HFFc6 (cell line): ENCODE measurements around the gene DHX40. TPM values are rescaled to one million over a fixed set of nuclear protein-coding genes. Genes with fewer than 3 reads are reported as not detected.

Experiments used
- DNase-seq: peaks from one replicate; pipeline ENCODE4 v3.0.0-alpha.2; 2018
- H3K27ac Mint-ChIP-seq: 2 replicates; pipeline ENCODE4 v1.8.0; 2020; ENCODE audit warnings: mild to moderate bottlenecking, mixed read lengths
- H3K27me3 Mint-ChIP-seq: 2 replicates; pipeline ENCODE4 v1.8.0; 2021; ENCODE audit warnings: mild to moderate bottlenecking, moderate library complexity, mixed read lengths; ENCODE audit not compliant: insufficient read depth
- H3K36me3 Mint-ChIP-seq: 2 replicates; pipeline ENCODE4 v1.8.0; 2021; ENCODE audit warnings: low read depth, mixed read lengths
- H3K4me1 Mint-ChIP-seq: 2 replicates; pipeline ENCODE4 v1.8.0; 2020; ENCODE audit warnings: low read depth, mixed read lengths
- H3K4me3 Mint-ChIP-seq: 2 replicates; pipeline ENCODE4 v1.8.0; 2020; ENCODE audit warnings: mild to moderate bottlenecking, moderate library complexity, mixed read lengths
- H3K9me3 Mint-ChIP-seq: 2 replicates; pipeline ENCODE4 v1.8.0; 2020; ENCODE audit warnings: mild to moderate bottlenecking, mixed read lengths
- total RNA-seq, 6 experiments: library from RNA; stranded (reverse); fragmentation: NEBNext Ultra II Directional; extraction: Animal tissue kit (Norgen Biotek cat#: 25700); gene quantifications; 2 replicates in 1 of 6; 3 replicates in 5 of 6; pipeline ENCODE4 v1.2.3, GENCODE V29; 2021
- TF ChIP-seq, protein P1 (sequence below): fragments of 200-600 bp; sonication (generic); IDR thresholded peaks from 2 replicates; pipeline ENCODE4 v1.5.0; 2021; ENCODE audit warnings: antibody characterized with exemption, mild to moderate bottlenecking

The DHX40 gene
- total RNA-seq, 6 experiments from 2014 or later: 24.8 to 31.4 (median 28.5) TPM

DNA sequence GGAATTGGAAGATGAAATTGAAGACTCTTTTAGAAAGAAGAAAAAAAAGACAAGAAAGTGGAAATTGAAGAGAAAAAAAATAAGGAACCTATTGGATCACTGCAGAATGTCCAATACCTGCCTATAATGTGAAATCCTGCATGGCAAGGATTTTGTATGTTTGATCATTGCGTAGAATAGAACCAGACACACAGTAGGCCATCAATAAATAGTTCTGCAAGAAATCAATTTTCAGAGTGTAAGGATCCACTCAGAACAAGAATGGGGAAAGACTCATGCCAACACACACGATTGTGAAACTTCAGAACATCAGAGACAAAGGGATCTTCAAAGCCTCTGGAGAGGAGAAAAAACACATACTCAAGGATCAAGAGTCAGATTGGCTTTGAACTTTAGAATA, 39.7 kb upstream of the DHX40 start:
- Mint-ChIP-seq H3K4me3 (no peak overlapping the region), H3K27ac (no peak overlapping the region), H3K36me3 (no peaks in the 10 kb centered on the region), H3K27me3 (peaks cover 29% of the 10 kb centered on the region), H3K4me1 (peaks cover 7% of the 10 kb centered on the region), H3K9me3 (no peaks in the 10 kb centered on the region)
- TF ChIP-seq, protein P1, sequence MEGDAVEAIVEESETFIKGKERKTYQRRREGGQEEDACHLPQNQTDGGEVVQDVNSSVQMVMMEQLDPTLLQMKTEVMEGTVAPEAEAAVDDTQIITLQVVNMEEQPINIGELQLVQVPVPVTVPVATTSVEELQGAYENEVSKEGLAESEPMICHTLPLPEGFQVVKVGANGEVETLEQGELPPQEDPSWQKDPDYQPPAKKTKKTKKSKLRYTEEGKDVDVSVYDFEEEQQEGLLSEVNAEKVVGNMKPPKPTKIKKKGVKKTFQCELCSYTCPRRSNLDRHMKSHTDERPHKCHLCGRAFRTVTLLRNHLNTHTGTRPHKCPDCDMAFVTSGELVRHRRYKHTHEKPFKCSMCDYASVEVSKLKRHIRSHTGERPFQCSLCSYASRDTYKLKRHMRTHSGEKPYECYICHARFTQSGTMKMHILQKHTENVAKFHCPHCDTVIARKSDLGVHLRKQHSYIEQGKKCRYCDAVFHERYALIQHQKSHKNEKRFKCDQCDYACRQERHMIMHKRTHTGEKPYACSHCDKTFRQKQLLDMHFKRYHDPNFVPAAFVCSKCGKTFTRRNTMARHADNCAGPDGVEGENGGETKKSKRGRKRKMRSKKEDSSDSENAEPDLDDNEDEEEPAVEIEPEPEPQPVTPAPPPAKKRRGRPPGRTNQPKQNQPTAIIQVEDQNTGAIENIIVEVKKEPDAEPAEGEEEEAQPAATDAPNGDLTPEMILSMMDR: no peak
- DNase-seq: no peak

DNA sequence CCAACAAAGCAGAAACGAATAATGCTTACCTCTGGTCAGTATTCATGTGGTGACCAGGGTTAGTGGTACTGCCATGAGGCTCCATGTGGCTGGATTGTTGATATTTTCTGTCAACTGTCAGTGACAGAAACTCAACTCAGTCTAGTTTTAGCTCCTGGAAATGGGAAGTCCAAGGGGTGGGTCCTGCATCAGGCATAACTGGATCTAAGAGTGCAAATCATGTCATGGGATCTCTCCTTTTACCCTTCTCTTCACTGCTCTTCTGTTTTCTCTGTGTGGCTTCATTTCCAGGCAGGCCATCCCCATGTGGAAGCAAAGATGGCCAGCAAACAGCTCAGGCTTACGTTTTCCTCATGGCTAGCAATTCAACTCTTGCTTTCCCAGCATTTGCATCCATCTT, 39.0 kb upstream of the DHX40 start:
- DNase-seq: no peak
- H3K4me3 Mint-ChIP-seq: no peak overlapping the region
- no peaks in the 10 kb centered on the region for H3K9me3 Mint-ChIP-seq
- no peak overlapping the region for H3K27ac Mint-ChIP-seq
- H3K27me3 Mint-ChIP-seq: peaks cover 29% of the 10 kb centered on the region
- peaks cover 4% of the 10 kb centered on the region for H3K4me1 Mint-ChIP-seq
- TF ChIP-seq, protein P1: no peak
- H3K36me3 Mint-ChIP-seq: no peaks in the 10 kb centered on the region

DNA sequence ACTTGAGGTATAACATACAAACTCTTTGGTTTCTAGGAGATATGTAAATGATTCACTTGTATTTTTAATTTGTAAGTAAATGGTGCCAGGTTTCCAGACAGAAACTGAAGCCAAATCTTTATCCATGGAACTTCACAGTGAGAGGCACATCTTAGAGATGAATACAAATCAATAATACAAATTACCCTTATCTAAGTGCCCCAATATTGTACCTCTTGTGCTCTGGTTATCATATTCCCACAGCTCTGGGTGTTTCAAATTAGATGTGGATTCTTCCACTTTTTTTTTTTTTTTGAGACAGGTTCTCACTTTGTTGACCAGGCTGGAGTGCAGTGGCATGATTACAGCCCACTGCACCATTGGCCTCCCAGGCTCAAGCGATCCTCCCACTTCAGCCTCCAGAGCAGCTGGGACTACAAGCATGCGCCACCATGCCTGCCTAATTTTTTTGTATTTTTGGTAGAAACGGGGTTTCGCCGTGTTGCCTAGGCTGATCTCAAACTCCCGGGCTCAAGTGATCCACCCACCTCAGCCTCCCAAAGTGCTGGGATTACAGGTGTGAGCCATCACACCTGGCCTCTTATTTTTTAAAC, 38.0 kb upstream of the DHX40 start:
- Mint-ChIP-seq H3K27ac (no peak overlapping the region), H3K27me3 (peaks cover 29% of the 10 kb centered on the region), H3K9me3 (no peaks in the 10 kb centered on the region), H3K36me3 (no peaks in the 10 kb centered on the region), H3K4me1 (no peaks in the 10 kb centered on the region), H3K4me3 (no peak overlapping the region)
- TF ChIP-seq, protein P1: no peak
- DNase-seq: no peak

DNA sequence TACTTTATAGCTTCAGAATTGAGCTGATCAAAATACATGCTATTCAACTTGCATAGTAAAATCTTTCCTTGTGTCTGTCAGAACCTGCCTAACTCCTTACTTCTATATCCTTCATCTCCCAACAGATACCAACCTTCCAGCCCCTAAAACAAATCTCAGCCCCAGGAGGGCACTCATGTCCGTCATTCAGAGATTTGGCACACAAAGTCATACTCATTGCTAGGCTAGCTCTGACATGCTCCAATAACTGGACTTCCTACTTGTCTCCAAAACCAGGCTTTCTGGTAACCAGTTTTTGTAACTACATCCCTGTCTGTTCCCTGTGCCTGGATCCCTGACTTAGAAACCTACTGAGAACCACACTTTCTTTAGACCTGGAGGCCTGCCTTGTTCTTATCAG, 37.5 kb upstream of the DHX40 start:
- Mint-ChIP-seq H3K36me3 (no peaks in the 10 kb centered on the region), H3K4me1 (no peaks in the 10 kb centered on the region), H3K27ac (no peak overlapping the region), H3K9me3 (no peaks in the 10 kb centered on the region), H3K27me3 (peaks cover 30% of the 10 kb centered on the region), H3K4me3 (no peak overlapping the region)
- DNase-seq: no peak
- TF ChIP-seq, protein P1: no peak

DNA sequence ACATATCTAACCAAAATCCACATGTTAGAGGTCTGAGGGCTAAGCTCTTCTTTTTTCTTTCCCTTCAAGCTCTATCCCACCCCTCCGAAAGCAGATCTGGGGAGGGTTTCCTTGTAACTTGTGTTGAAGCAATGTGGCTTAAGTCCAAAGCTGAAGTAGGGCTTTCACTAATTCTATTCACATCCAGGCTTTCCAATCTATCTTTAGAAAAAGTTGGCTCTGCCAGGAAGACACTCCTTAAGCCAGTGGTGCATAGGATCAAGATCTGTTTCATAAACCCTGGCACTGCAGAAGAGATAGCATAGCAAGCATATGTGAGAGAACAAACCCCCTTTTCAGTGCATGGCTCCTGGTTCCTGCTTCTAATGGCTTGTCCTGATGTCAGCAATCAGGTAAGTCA, 34.9 kb upstream of the DHX40 start:
- Mint-ChIP-seq H3K36me3 (no peaks in the 10 kb centered on the region), H3K27ac (no peak overlapping the region), H3K27me3 (peaks cover 27% of the 10 kb centered on the region), H3K4me3 (no peak overlapping the region), H3K4me1 (no peaks in the 10 kb centered on the region), H3K9me3 (no peaks in the 10 kb centered on the region)
- no peak for DNase-seq
- TF ChIP-seq, protein P1: no peak

DNA sequence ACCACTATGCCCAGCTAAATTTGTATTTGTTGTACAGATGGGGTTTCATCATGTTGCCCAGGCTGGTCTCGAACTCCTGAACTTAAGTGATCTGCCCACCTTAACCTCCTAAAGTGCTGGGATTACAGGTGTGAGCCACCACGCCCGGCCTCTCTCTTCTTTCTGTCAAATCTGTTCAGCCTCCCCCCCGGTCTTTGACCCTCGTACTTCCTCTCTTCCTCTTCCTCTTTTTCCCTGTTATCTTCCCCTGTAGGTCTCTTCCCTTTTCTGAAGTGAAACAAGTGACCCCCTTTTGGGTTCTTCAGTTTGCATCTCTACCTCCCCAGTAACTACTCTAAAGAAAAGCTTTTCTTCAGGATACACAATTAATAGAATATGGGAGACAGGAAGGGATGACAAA, 31.7 kb upstream of the DHX40 start:
- no peaks in the 10 kb centered on the region for H3K36me3 Mint-ChIP-seq
- H3K27ac Mint-ChIP-seq: no peak overlapping the region
- H3K9me3 Mint-ChIP-seq: no peaks in the 10 kb centered on the region
- no peaks in the 10 kb centered on the region for H3K4me1 Mint-ChIP-seq
- no peak overlapping the region for H3K4me3 Mint-ChIP-seq
- TF ChIP-seq, protein P1: no peak
- H3K27me3 Mint-ChIP-seq: peaks cover 22% of the 10 kb centered on the region
- DNase-seq: no peak
